ENCODE results near the gene MGLL.

The MGLL gene

DNA sequence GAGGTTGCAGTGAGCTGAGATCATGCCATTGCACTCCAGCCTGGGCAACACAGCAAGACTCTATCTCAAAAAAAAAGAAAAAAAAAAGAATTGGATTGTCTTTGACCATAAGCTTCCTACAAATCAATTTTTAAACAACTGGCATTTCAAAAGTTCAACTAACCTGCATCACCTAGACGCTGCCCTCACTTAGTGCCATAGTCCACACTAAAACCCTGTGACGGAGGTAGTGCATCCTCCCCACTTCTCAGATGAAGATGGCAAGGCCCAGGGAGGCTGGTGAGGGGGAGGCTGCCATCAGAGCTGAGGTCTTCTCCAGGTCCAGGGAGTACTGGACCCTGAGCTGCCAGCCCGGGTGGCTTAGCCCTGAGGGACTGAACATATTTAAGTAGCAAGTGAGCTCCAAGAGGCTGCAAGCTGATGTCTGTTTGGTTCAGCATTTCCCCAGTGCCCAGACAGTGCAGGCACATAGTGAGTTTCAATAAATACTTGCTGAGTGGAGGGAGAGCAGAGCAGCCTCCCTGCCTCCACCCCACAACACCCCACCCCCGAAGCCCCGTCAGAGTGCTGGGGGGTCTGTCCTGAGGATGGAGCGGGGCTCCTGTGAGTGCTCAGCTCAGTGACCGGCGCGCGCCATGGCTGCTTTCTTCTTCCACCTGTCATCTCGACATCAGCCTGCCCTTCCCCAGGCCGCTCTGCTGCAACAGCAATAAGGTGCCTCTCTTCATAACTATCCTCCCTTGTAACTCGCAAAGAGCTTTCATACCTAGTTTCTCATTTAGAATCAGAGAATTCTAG, 52.8 kb downstream of the MGLL start:
- Mint-ChIP-seq H3K36me3 (no peaks in the 10 kb centered on the region), H3K9me3 (peaks cover 3% of the 10 kb centered on the region), H3K4me3 (no peak overlapping the region), H3K4me1 (peaks cover 9% of the 10 kb centered on the region), H3K27ac (no peak overlapping the region)
- ATAC-seq (no peak), DNase-seq (ENCODE audit: low spot score in 2 of 2) (no peak)

DNA sequence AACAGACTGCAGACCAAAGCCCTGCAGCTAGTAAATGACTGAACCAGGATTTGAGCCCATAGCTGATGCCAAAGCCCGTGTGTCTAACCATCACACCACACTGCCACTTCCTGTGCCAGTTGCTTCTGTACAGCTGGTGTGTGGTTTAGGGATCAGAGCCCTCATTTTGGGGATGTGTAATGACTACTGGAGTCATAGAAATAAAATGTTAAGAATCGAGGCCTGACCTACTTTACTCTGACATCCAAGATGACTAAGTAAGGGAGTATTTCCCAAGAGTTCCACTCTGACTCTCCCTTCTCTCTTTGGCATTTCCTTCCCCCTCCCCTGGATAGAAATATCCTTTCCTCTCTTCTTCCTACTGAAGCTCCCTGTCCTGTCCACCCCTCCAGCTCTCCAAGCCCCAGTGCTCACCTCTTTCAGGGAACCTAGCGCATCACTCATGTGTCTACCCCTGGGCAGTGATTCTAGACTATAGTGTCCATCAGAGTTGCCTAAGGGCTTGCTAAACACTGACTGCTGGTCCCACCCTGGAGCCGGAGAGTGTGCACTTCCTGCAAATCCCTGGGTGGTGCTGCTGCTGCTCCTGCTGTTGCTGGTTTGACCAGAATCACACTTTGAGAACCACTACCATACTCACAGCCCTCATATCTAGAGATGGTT, 53.8 kb downstream of the MGLL start:
- no peak overlapping the region for H3K4me3 Mint-ChIP-seq
- H3K27ac Mint-ChIP-seq = no peak overlapping the region
- peaks cover 16% of the 10 kb centered on the region for H3K4me1 Mint-ChIP-seq
- ATAC-seq (no peak), DNase-seq (ENCODE audit: low spot score in 2 of 2) (no peak)
- H3K36me3 Mint-ChIP-seq = no peaks in the 10 kb centered on the region
- H3K9me3 Mint-ChIP-seq = peaks cover 3% of the 10 kb centered on the region

DNA sequence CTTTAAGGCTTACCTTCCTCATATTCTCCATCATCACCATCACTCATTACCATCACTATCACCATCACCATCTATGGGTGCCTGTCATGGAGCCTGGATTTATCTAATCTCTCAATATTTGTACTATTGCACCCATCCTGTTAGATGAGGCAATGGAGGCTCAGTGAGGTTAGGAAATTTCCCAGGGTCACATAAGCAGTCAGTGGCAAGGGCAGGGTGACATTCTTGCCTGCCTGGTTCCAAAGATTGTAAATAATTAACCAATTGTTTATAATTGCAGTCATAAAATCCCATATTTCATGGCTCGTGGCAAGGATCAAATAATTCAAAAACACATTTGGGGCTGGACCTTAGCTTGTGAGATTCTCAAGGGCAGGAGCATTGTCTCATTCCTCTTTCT, 55.2 kb downstream of the MGLL start:
- Mint-ChIP-seq H3K9me3 (peaks cover 3% of the 10 kb centered on the region), H3K4me1 (peaks cover 25% of the 10 kb centered on the region), H3K36me3 (no peaks in the 10 kb centered on the region), H3K4me3 (no peak overlapping the region), H3K27ac (no peak overlapping the region)
- DNase-seq (ENCODE audit: low spot score in 2 of 2) (no peak), ATAC-seq (no peak)

DNA sequence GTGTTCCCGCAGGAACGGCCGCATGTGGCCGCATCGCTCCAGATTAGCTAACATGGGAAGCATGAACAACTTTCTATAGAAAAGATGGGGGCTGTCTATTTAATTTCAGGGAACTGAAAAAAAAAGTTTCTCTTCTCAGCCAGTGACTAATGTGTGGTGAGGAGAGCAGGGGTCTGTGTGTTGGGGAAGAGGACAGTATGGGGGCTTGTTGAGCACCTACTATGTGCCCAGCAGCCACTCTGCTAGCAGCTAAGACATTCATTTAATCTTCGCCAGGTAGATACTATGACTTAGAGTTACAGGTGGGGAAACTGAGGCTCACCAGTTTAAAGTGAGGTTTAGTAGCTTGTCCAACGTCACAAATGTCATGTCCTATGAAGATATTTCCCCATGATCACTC, 56.6 kb downstream of the MGLL start:
- peaks cover 3% of the 10 kb centered on the region for H3K9me3 Mint-ChIP-seq
- H3K27ac Mint-ChIP-seq = peak overlapping the region; percentile 41
- DNase-seq (ENCODE audit: low spot score in 2 of 2) (no peak), ATAC-seq (no peak)
- H3K36me3 Mint-ChIP-seq = no peaks in the 10 kb centered on the region
- no peak overlapping the region for H3K4me3 Mint-ChIP-seq
- H3K4me1 Mint-ChIP-seq = peaks cover 28% of the 10 kb centered on the region

DNA sequence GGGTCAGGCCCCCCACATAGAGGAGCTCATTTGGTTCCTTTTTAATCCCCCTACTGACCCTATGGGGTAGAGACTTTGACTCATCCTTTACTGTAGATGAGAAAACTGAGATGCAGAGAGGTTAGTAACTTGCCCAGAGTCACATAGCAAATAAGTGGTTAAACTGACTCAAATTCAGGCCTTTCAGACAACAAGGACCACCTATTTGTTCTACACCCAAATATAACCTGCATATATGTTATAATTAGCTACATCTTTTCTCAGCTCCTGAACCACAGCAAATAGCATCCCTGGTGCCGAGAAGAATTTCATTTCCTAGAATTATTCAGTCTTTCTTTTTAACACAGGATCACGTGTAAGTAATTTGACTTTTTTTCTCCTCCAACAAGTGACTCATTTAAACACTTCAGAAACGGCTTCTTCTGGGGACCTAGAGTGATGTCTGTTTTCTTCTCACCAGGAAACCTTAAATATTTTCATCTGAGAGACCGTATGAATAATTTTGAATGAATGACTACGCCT, 57.4 kb downstream of the MGLL start:
- Mint-ChIP-seq H3K36me3 (no peaks in the 10 kb centered on the region), H3K4me3 (peak overlapping the region; percentile 8), H3K27ac (peak overlapping the region; percentile 41), H3K4me1 (peaks cover 28% of the 10 kb centered on the region), H3K9me3 (peaks cover 3% of the 10 kb centered on the region)
- no peak for DNase-seq (ENCODE audit: low spot score in 2 of 2)
- peak; percentile 76 for ATAC-seq

DNA sequence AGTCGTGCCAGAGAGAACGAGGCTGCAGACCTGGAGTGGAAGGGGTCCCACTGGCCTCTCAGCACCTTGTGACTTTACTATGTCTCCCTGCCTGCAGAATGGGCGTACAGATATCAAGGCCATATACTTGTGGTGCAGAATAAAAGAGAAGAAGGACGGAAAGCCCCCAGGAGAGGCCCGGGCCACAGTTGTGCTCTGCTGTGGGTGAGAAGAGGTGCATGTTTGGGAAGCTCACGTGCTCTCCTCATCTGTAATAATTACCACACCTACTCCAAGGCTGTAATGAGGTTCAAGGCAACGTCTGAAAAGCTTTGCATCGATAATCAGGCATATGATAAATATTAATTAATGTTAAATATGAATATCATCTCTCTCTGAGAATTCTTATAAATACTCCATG, 58.0 kb downstream of the MGLL start:
- H3K4me1 Mint-ChIP-seq = peaks cover 28% of the 10 kb centered on the region
- no peak for DNase-seq (ENCODE audit: low spot score in 2 of 2)
- no peak overlapping the region for H3K4me3 Mint-ChIP-seq
- H3K27ac Mint-ChIP-seq = no peak overlapping the region
- peaks cover 3% of the 10 kb centered on the region for H3K9me3 Mint-ChIP-seq
- no peaks in the 10 kb centered on the region for H3K36me3 Mint-ChIP-seq
- no peak for ATAC-seq

DNA sequence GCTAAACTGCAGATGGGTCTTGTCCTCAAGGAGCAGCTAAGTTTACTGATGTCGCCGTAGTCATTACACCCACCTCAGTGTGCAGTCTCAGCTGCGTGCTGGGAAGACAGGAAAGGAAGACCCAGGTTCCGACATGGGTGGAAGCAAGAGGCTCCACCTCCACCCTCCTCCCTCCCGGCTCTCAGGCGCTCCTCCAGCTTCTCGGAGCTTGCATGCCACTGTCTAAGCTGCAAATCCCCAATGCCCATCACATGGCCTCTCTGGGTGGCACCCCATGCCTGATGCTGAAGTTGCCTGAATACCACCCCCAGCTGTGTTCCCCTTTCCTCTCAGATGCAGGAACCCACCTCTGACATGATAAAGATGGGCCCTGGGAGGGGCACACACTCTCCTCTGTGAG, 58.5 kb downstream of the MGLL start:
- no peak overlapping the region for H3K27ac Mint-ChIP-seq
- H3K4me1 Mint-ChIP-seq = peaks cover 28% of the 10 kb centered on the region
- no peaks in the 10 kb centered on the region for H3K36me3 Mint-ChIP-seq
- DNase-seq (ENCODE audit: low spot score in 2 of 2) (no peak), ATAC-seq (no peak)
- peaks cover 3% of the 10 kb centered on the region for H3K9me3 Mint-ChIP-seq
- H3K4me3 Mint-ChIP-seq = no peak overlapping the region

DNA sequence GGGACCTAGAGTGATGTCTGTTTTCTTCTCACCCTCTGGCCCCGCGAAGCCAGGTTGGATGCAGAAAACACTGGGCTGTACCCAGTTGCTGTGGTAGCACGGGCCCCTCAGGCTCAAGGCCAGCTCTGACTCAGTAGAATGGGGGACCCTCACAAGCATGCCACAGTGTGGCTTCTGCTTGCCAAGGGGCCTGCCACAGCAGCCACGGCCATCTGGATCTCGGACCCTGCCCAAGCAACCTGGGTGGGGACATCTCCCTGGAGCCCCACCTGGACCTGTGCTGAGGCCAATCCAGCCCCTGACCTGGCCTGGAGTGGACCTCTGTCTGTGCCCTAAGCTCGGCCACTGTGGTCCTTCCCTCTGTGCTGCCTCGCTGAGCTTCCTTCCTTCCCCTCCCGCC, 59.0 kb downstream of the MGLL start:
- no peak overlapping the region for H3K27ac Mint-ChIP-seq
- H3K36me3 Mint-ChIP-seq = no peaks in the 10 kb centered on the region
- DNase-seq (ENCODE audit: low spot score in 2 of 2) = no peak
- H3K9me3 Mint-ChIP-seq = no peaks in the 10 kb centered on the region
- no peak for ATAC-seq
- H3K4me3 Mint-ChIP-seq = no peak overlapping the region
- peaks cover 28% of the 10 kb centered on the region for H3K4me1 Mint-ChIP-seq

DNA sequence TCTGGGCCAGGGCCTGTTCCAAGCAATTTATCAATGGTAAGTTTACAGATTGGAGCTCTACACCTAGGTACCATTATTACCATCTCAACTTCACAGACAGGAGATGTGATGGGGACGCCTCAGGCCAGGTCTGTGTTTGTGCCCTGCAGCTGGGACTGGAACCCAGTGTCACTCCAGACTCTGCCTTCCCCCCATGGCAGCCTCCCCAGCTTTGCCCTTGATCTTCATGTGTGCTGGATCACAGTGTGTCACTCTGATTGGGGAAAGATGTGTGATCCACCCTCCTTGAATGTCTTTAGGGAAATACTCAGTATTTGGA, 59.6 kb downstream of the MGLL start:
- Mint-ChIP-seq H3K4me3 (peak overlapping the region; percentile 48), H3K4me1 (peaks cover 28% of the 10 kb centered on the region), H3K27ac (no peak overlapping the region), H3K36me3 (no peaks in the 10 kb centered on the region), H3K9me3 (no peaks in the 10 kb centered on the region)
- ATAC-seq (no peak), DNase-seq (ENCODE audit: low spot score in 2 of 2) (no peak)

DNA sequence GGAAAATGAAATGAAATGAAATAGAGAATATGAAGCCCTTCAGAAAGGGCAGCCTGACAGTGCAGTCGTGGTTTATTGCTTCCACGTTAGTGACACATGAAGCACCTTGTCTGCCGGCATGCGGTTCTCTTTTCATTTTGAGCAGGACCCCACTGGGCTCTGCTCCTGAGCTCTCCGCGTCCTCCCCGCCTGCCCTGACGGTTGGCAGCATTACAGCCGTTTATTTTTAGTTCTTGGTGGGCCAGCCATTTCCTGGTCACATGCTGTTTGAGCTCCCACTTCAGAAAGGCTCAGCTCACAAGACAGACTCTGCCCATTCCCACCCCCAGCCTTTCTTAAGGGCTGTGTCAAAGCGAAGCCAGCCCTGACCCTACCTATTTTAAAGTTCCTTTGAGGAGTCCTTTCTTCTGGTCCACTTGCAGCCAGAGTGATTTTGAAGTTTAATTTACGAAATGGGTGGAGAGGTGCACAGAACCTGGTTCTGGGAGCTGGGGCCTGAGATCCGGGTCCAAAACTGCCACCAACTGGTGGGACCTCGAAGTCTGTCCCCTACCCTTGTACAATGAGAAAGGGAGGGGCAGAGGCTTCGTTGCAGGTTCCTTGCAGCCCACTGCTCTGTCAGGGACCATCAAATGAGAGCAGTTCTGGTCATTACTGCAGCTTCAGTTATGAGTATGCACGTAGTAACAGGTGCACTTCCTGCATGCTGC, 60.1 kb downstream of the MGLL start:
- H3K27ac Mint-ChIP-seq = peak overlapping the region; percentile 51
- DNase-seq (ENCODE audit: low spot score in 2 of 2) (peak in 1 of 2 donors; percentile 55), ATAC-seq (peak; percentile 67)
- peak overlapping the region; percentile 48 for H3K4me3 Mint-ChIP-seq
- no peaks in the 10 kb centered on the region for H3K36me3 Mint-ChIP-seq
- H3K9me3 Mint-ChIP-seq = no peaks in the 10 kb centered on the region
- H3K4me1 Mint-ChIP-seq = peaks cover 28% of the 10 kb centered on the region

DNA sequence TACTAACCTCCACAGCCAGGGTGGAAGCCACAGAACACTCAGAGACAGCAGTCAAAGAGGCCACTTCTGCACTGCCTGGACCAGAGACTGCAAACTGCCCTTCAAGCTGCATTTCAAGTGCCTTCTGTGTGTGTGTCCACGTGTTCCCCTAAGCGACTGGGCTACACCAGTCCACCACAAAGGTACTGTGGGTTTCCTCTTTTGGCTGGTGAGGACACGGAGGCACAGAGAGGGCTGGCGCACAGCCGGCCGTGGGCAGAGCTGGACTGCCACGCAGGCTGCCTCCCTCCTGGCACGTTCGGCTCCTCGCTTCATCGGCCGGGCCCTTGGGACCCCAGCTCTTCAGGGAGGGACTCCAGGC, 60.9 kb downstream of the MGLL start:
- Mint-ChIP-seq H3K4me1 (peaks cover 28% of the 10 kb centered on the region), H3K36me3 (no peaks in the 10 kb centered on the region), H3K27ac (no peak overlapping the region), H3K9me3 (no peaks in the 10 kb centered on the region), H3K4me3 (peak overlapping the region; percentile 48)
- ATAC-seq (peak; percentile 9), DNase-seq (ENCODE audit: low spot score in 2 of 2) (no peak)

DNA sequence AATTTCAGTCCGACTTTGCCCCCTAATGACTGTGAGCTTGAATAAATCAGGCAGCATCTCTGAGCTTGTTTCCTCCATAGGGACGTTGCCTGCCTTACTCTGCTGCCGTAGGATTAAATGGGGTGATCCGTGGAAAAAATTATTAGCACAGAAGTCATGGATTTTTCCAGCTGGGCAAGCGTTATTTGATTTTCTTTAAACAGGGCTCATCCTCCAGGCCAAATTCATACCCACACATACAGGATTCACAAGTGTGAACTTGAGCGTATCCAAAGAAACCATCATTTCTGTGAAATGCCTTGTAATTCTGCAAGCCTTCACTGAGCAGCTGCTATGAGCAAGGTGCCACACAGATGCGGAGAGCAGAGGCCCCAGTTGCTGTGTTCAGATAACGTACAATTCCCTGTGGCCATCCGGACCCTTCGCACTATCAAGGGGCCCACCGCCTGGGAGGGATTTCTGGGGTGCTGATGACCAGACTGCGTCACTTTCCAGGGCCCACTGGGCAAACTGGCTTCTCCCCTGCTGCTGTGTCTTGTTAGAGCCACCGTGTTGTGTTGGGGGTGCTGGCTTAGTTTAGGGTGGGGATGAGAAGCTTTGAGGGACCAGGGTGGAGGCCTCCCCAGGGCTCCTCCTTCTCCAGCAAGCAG, 61.4 kb downstream of the MGLL start:
- Mint-ChIP-seq H3K4me3 (no peak overlapping the region), H3K27ac (no peak overlapping the region), H3K36me3 (no peaks in the 10 kb centered on the region), H3K4me1 (peaks cover 28% of the 10 kb centered on the region), H3K9me3 (no peaks in the 10 kb centered on the region)
- no peak for DNase-seq (ENCODE audit: low spot score in 2 of 2)
- ATAC-seq = no peak

DNA sequence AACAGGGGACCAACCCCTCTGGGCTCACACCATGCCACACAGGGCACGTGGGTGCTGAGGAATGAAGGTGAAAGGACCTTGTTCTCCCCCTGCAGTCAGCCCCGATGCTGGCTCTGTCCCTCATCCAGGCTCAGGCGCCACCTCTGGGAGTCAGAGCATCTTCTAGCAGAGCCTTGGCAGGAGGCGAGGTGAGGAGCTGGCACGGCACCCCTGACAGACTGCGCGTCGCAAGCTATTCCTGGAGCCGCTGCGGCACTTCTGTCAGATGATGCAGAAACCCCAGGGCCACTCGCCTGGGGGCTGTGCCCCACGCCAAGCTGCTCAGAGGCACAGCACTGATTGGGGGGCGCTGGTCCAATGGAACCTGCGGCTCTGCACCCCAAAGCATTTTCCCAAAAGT, 62.0 kb downstream of the MGLL start:
- no peak overlapping the region for H3K4me3 Mint-ChIP-seq
- ATAC-seq (no peak), DNase-seq (ENCODE audit: low spot score in 2 of 2) (no peak)
- H3K36me3 Mint-ChIP-seq = no peaks in the 10 kb centered on the region
- H3K9me3 Mint-ChIP-seq = no peaks in the 10 kb centered on the region
- H3K4me1 Mint-ChIP-seq = peaks cover 32% of the 10 kb centered on the region
- H3K27ac Mint-ChIP-seq = peak overlapping the region; percentile 26

DNA sequence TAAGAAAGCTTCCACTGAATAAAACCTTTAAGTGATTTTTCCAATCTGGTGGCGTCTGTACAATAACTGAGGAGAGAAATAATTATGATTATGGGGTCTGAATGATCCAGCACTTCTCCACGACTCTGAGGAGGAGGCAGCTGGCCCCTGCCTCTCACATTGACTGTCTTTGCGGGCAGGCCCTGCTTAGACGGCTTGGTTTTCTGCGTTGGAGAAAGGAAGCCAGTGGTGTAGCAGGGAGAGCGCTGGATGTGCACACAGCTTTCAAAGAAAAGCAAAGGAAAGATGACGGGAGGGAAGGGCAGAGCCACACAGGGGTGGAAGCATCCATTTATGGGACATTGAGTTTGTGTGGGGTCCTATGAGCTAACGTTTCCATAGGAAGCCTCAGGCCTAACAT, 62.5 kb downstream of the MGLL start:
- no peak overlapping the region for H3K4me3 Mint-ChIP-seq
- peak overlapping the region; percentile 26 for H3K27ac Mint-ChIP-seq
- DNase-seq (ENCODE audit: low spot score in 2 of 2) (no peak), ATAC-seq (no peak)
- H3K9me3 Mint-ChIP-seq = no peaks in the 10 kb centered on the region
- no peaks in the 10 kb centered on the region for H3K36me3 Mint-ChIP-seq
- peaks cover 32% of the 10 kb centered on the region for H3K4me1 Mint-ChIP-seq

DNA sequence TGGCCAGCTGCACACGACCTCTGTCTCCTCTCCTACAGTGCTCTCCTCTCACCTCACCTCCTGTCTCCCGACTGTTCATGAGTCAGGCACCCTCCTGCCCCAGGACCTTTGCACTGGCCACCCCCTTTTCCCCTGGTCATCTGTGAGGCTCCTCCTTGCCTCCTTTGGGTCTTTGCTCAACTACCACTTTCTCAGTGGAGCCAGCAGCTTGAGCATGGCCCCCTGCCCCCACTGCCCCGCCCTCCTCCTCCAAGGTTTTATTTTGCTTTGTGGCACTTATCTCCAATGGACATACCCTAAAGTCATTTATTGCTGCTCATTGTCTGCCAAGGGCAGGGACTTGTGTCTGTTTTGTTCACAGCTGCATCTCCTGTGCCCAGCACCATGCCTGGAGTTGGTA, 64.3 kb downstream of the MGLL start:
- no peak for DNase-seq (ENCODE audit: low spot score in 2 of 2)
- no peak overlapping the region for H3K27ac Mint-ChIP-seq
- peaks cover 33% of the 10 kb centered on the region for H3K4me1 Mint-ChIP-seq
- H3K4me3 Mint-ChIP-seq = no peak overlapping the region
- no peaks in the 10 kb centered on the region for H3K36me3 Mint-ChIP-seq
- no peak for ATAC-seq
- no peaks in the 10 kb centered on the region for H3K9me3 Mint-ChIP-seq

Measured in stimulated activated effector memory CD8-positive, alpha-beta T cell treated with anti-CD3 and anti-CD28 coated beads, Interleukin-12 subunit alpha, Interleukin-12 subunit beta, amount 100 ng/mL, for 72 hours (primary cell).